GM21381 (cell line): ENCODE measurements around the gene HHEX.

ENCODE experiments used
- ATAC-seq: cut with Tn5 transposase; IDR thresholded peaks from one replicate; pipeline ENCODE4 v1.9.1; 2021; ENCODE audit warnings: mild to moderate bottlenecking, moderate library complexity; ENCODE audit not compliant: unreplicated experiment

The HHEX gene

DNA sequence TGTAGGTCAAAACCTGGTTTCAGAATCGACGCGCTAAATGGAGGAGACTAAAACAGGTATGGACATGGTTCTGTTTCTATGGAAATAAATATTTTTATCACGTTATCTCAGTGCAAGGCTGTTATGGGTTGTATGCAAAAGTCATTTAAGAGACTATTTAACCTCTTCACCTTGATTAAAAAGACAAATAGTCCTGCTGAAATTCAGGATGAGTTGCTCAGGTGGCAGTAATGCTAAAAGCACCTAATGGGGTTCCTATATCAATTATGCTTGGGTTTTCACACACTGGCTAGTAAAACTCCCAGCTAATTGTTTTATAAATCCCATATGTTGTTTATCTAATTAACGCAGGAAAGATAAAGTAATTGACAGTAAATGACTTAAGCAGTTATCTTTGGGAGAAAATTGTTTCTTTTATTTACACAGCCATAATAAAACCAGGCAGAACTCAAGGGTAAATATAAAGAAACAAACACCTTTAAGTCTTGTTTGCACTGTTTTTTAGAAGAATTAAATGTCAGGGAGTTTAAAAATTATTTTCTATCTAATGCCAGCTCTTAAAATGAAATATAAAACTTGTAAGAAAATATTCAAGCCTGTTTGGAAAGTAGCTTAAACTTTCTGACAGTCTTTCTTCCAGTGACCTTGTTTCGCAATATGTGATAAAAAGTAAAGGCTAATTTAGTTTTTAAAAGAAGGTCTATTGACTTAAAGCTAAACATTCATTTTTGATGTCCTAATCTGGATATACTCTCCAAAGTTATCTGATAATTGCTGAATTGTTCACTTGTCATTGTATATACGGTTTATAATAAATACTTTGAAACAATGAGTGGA, 3.2 kb downstream of the HHEX start:
- ATAC-seq, result no peak

DNA sequence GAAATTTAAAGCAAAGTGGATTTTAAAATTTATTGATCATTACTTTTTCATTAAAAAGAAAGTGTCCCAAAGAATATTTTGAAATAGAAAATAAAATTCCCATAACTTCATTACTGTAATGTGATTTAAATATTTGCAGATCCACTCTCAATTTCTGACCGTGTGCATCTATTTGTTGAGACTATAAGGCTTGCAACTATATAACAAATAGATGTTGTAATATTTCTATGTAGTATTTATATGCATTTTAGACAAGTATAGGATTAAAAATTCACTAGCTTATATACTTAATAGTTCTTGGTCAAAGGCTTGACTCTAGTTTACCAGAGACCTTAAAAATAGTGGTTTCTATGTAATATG, 3.8 kb downstream of the HHEX start:
- no peak for ATAC-seq

DNA sequence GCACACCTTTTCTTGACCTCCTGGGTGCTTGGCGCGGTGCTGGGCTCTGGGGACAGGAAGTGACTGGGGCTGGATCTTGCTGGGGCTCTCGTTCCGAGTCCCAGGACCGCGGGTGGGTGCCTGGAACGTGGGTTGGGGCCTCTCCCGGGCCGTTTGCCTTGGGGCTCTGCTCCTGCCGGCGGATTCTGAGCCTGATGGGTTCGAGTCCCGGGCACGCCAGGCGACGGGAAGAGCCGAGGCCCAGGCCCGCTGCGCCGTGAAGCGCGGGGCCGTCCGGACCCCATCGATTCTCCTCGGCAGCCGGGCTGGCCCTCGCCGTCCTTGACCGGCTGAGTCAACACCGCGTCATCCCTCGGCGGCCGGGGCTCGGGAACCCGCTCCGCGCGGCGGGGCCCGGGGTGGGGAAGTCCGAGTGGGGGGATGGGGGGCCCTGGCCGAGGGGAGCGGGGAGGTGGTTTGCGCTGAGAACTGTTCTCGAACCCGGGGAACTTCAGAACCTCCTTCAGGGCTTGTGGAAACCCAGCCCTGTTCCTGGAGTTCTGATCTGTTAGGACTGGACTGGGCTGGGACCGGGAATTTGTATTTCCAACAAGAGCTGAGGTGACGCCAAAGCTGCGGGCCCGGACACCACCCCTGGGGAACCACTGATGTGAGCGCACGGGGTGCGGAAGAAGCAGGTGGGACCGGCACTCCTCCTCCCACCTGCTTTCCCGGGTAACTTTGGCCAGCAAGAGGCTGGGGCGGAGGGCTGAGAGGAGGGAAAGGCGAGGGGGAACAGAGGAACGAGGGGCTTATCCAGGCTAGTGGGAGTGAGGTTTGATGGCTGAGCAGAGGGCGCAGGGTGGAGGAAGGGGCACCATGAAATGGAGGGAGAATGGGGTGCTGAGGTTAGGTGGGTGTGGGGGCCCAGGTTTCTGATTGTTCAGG, 6.2 kb downstream of the HHEX start:
- ATAC-seq, result no peak

DNA sequence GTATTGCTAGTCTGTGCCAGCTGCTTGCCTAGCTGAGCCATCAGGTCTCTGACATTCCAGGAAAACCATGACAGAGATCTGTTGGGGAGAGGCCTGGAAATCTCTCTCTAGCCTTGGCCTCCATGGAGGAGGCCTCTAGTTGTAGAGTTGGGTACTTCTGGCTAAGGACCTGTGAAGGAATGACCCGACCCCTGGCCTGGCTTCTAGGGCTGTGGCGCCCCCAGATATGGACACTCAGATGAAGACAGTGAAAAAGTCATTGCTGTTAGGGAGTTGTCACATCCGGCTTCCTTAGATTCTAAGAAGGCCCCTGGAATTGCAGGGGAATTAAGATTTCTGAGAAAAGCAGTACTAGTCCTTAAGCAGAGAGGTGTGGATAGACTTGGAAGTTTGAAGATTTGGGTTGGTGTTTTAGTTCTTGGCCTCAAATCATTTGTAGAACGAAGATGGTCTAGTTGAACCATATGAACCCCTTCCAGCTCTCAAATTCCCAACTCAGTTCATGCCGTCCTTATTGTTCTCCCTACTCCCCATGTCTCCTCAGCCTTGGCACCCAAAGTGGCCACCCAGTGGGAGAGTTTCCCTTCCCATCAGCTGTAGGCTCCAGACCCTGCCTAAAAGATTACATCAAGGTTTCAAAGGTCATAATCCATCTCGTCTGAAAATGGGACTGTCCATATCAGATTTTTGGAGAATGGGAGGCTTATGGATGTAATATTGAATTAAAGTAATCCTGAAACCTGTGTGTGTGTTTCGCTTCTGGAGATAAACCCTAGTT, 7.0 kb downstream of the HHEX start:
- ATAC-seq, result no peak

DNA sequence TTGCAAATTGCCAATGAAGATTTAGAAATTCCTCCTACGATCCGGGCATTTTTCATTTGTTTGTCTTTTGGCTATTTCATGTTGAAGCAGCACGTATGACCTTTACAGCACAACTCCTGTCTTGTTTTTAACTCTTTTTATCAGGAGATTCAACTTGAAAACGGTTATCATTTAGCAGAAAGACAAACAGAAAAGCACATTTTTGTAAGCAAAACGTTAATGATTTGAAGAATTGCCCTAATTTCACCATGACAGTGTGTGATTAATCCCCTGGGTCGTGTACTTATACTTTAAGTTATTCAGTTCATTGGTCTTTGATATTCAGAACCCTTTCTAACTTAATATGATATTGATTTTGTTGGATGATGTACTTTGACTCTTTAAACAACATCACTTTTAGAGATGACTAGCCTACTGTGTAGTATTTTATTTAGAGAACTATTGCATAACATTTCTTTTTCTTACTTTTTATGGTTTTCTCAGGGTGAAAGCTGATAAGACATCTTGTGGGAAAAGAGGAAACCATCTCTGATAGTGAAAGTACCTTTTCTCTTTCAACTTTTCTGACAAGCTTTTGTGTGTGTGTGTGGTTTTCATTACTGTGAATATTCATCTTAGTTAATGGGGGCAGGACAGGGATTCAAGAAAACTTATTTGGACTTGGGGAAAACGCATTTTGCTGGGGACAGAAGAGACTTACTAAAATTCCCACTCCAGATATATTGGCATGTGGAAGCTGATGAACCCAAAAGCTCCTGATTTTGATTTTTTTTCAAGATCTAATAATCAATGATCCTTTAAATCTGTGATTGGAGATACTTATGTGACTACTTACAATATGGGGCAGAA, 8.1 kb downstream of the HHEX start:
- ATAC-seq, result no peak

DNA sequence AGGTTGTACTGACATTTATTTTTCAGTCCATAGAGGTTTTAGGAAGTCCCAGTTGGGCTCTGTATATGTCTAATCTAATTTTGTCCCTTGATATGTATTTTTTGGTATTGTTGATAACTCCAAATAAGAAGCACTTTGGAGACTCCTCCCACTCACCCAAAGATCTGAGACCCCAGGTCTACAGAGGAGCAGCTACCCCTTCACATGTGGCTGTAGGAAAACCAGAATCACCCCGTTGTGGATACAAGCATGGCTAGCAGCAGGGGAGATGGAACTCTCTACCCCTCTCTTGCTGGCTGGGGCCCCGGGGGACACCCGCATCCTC, 9.4 kb downstream of the HHEX start:
- no peak for ATAC-seq

DNA sequence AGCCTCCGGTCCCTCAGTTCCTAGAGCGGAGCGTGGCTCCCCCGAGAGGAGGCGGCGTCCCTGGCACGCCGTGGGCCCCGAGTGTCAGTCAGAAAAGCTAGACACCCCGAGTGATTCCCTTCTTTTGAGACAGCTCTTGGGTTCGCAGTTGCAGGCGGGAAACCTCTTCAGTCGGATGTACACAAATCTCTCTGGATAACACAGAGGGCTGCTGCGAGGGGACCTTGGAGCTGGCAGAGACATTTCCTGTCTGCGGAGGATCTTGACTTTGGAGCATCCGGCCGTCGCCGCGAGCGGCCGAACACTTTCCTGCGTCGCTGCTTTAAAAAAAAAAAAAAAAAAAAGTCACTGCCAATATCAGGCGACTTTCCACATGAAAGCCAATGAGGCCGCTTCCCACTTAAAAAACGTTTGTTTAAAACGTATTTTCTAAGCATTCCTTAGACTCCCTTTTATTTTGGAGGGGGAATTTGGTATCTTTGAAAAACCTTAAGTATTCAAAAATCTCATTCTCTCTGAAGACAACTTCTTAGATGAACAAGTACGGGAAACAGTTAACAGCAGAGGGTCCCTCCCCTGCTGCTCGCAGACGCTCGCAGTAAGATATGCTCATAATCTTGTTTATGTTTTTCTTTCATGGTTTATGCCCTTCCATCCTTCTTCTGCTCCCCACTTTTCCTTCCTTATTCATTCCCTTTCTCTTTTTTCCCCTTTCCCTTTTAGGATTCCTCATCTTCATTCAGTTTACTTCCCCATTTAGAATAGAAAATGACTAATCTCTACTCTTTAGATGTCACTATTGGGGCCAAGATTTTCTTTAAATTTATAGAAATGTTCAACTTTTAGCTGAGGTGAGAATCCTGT, 10.0 kb downstream of the HHEX start:
- no peak for ATAC-seq

DNA sequence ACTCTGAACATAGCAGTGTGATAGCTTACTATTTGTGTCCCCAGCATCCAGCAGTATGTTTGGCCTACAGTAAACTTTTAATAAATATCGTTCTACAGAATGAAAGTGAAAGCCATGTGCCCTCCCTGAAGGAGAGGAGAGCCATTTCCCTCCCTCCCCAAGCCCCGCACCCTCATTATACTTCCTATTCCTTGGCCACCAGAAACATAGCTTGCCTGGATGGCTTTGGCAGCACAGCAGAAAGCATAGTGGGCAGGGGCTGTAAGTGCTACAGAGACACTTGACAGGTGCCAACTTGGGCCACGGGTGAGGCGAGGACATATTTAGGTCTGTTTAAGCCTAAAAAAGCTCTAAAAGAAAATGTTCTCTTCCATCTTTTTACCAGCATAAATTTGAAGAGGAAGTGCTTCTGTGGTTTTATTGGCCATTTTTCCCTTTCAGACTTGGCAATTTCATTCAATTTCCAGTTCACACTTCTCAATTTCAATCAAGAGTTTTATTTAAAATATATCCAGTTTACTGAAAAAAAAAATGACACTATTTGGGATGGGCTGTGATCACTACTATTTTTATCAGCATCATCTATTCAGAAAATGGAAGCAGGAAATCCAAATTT, 12.7 kb downstream of the HHEX start:
- no peak for ATAC-seq

DNA sequence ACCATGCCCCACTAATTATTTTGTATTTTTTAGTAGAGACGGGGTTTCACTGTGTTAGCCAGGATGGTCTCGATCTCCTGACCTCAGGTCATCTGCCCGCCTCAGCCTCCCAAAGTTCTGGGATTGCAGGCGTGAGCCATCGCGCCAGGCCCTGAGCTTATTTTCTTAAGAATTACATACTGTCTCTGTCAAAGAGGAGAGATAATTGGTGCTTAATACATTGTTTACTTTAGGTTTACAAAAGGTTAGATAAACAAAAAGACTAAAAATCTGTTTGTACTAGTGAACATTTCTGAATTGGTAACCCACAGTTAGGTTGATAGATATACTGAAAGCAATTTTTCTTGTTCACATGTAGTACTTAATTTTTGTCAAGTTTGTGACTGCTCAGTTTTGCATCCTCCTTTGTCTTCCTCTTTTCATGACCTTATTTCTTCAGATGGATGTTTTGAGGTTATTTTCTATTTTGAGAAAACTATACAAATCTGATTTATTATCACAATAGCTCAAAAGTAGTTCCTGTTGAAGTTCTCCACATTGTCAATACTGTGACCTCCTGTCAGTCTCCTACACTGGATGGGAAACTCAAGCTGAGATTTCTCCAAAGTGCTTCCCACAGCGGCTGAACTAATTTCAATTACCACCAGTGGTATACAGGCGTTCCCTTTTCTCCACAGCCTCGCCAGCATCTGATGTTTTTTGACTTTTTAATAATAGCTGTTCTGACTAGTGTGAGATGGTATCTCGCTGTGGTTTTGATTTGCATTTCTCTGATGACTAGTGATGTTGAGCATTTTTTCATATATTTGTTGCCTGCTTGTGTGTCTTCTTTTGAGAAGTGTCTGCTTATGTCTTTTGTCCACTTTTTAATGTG, 22.5 kb downstream of the HHEX start:
- no peak for ATAC-seq

DNA sequence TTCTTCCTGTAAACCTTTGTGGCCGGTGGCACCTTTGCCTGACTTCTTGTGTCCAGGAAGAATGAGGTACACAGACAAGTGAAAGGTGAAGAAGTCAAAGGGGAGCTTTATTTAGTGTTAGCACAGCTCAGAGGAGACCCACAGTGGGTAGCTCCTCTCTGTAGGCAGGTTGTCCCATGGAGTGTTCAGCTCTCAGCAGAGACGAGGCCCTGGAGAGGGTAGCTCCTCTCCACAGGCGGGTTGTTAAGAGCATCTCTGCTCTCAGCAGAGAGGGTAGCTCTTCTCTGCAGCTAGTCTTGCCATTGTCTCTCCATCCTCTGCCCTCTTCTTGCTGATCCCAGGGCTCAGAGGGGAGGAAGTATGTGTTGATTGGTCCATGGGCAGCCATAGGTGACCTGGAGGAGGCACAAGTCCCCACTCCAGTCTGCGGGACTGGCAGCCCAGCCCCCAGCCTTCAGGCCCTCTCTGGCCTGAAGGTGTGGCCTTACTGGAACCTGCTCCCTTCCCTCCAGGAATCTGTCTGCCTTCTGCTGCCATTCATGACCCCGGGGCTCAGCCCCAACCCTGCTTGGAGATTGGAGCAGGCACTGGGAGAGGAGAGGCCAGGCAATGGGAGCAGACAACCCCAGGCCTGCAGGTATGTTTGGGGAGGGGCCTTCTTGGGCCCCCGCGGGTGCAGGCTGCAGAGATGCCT, 24.5 kb downstream of the HHEX start:
- ATAC-seq, result no peak

DNA sequence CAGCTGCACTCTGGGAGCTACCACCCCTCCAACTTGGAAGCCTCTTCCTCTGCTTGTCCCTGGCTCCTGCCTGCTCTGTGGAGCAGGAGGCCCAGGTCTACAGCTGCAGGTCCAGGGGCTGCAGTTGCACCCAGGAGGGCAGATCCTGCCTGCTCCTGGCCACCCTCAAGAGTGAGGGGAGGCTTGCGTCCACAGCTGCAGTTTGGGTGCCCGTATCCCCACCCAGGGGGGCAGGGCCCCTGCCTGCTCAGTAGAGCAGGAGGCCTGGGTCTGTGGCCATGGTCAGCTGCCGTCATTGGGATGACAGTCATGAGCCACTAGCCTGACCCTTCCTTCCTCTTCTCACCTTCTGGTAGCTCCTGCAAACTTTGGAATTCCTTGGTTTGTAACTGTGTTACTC, 25.1 kb downstream of the HHEX start:
- ATAC-seq, result no peak

DNA sequence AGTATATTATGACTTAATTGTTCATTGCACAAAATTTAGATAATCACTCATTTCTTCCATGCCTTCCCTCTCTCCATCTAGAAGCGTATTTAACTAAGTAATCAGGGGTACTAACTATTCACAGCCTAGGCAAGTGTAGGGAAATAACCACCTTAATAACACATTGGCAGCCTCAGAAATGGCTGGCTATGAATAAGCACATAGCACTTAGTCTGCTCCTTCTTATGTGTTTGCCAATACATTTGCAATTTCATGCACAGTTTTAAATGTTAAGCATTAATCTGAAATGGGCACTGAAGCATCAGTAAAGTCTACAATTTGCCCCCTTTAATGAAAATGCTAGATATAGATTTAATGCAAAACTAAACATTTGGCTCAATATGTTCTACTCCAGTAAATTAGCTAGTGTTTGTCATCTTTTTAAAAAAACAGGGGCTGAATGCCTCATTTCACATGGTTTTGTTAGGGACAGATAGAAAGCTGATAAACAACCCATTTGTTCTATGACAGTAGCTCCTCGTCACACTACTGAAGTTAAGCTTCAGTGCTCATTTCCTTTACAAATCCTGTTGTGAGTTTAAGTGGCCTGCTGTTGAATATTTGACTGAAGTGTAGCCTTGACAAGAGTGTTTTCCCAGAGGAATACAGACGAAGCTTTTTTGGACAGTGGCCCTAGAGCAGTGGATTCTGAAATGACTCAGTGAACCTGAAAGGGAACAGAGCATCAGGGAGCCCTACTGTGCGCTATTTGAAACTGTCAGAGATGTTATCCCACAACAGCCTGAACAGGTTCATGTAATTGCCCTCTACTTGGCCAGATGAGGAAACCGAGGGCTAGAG, 30.5 kb downstream of the HHEX start:
- no peak for ATAC-seq

DNA sequence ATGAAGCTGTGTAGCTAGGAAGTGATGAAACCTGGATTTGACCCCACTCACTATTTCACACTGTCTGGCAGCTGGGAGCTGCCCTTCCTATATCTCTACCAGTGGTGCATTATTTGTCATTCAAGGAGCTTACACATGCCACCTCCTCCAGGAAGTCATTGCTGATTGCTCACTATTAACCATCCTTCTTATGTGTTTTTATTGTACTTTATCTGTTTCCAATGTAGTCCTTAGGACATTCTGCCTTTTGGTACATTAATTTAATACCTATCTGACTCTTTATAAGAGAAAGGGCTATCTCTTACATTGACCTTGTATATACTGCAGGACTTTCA, 31.0 kb downstream of the HHEX start:
- no peak for ATAC-seq

DNA sequence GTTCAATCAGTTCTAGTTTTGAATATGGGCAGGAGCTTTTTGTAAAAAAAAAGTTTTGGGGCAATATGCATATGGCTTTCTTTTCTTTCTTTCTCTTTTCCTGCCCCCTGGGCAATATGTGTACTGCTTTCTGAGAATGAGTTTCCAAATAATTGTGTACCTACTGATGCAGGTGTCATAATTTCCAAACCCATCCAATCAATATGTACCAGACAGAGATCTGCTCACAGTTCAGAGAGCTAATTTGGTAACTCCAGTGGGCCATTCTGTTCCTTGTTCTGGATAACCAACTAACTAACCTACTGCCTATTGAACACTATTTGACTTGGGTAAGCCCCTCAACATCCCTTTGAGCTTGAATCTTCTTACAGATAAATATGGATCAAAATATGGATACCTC, 32.6 kb downstream of the HHEX start:
- no peak for ATAC-seq

DNA sequence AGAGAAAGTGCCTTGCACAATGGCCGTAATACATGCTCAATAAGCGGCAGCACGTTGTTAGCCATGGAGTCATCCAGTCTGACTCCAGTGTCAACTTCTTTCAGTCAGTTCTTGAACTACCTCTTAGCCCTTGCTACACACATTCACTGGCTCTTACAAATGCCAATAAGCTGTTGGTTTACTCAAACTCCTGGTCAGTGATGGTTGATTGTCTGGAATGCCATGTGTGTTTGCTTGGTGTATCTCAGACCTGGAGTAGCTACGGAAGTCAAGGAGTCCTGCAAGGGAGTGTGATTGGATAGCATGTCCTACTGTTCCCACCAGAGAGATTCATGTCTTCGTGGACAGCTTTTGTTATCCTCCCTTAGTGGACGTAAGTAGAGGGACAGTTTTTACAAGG, 37.4 kb downstream of the HHEX start:
- no peak for ATAC-seq

DNA sequence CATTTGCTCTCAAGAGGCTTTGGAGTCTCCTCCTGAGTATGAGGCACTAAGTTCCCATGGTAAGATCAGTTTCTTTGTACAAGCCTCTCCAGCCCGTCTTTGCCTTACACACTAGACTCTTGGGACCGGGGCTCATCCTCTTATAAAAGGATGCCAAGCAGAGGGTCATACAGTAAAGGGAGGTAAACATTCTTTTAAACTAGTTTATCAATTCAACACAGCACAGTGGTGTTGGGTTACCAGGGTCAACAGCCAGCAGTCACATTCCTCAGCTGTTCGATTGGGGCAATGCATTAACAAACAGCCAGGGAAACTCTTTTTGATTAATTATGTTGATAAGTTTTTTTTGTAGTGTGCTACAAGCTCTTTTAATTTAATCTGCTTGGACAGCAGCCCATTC, 37.8 kb downstream of the HHEX start:
- no peak for ATAC-seq

DNA sequence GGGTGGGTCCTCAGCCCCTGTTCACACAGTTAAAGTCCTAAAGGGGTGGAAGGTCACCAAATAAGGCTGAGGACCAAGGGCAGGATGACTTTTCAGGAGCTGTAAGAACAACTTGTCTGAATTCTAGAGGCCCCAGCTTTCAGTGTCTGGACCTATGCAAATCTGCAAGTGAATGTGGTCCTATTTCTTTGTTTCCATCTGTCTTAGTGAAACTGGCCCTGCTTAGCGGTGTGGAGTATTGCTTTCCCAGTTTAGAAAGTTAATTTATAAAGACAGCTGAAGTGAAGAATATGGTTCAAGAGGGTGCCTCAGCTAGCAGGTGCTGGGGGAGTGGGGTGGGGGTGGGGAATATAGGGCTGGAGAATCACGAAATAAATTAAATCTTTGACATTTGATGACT, 40.1 kb downstream of the HHEX start:
- ATAC-seq, result peak; percentile 98
